Uterus (tissue), 2 donors: ENCODE results near the gene KIAA0753.

Experiments used
- CTCF ChIP-seq, 4 experiments: fragments of 200-600 bp in 2 of 4; fragments of 450-650 bp in 2 of 4; sonication (generic) in 2 of 4; IDR thresholded peaks; one replicate each; pipeline ENCODE4 v1.5.1; 2016 to 2019; ENCODE audit warnings: antibody characterized with exemption in 4 of 4, mild to moderate bottlenecking in 2 of 4, moderate library complexity in 1 of 4
- POLR2A ChIP-seq, 2 donors: fragments of 450-650 bp; IDR thresholded peaks; one replicate each; pipeline ENCODE4 v1.6.1; 2016; ENCODE audit warnings: antibody characterized with exemption in 2 of 2, mild to moderate bottlenecking in 1 of 2, moderate library complexity in 1 of 2

DNA sequence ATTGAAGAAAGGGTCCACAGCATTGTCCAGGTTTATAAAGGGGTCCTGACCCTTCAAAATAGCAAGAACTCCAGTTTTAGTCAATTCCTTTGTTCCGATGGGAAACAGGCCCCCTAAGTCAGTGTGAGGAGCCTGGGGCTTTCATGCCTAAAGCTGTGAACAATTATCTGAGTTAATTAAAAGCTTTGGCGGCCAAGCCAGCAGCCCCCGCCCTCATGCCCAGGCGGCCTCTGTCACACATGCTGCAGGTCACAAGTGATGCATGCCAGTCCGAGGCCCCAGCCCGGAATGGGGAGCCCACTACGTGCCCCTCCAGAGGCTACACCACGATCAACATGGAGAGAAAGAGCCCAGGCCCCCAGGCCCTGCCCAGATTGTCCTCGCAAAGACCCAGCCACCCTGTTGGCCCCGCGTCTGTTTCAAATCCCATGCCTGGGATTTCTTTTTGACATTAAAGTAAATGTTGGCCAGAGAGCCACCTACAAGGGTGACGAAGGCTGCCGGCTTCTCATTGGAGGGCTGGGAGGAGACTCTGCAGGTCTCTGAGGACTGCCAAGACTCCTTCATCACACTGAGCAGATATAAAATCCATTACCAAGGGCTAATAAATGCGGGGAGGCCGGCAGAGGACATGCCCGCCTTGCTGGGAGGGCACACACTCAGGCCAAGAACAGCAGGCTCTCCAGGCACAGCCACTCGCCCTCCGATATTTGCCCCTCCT is 69.6 kb downstream of the KIAA0753 start:
- TF ChIP-seq CTCF (IDR thresholded peaks at IDR 0.05): no peak
- TF ChIP-seq POLR2A (IDR thresholded peaks at IDR 0.05): no peak
